Stimulated activated CD8-positive, alpha-beta memory T cell treated with anti-CD3 and anti-CD28 coated beads, Interleukin-4, amount 100 ng/mL, for 24 hours (primary cell): Measurements from ENCODE around the gene CABLES2.

Experiments used
- DNase-seq: peaks from one replicate; pipeline ENCODE4 v3.0.0-alpha.2; 2020; ENCODE audit warnings: low read depth

The CABLES2 gene

DNA sequence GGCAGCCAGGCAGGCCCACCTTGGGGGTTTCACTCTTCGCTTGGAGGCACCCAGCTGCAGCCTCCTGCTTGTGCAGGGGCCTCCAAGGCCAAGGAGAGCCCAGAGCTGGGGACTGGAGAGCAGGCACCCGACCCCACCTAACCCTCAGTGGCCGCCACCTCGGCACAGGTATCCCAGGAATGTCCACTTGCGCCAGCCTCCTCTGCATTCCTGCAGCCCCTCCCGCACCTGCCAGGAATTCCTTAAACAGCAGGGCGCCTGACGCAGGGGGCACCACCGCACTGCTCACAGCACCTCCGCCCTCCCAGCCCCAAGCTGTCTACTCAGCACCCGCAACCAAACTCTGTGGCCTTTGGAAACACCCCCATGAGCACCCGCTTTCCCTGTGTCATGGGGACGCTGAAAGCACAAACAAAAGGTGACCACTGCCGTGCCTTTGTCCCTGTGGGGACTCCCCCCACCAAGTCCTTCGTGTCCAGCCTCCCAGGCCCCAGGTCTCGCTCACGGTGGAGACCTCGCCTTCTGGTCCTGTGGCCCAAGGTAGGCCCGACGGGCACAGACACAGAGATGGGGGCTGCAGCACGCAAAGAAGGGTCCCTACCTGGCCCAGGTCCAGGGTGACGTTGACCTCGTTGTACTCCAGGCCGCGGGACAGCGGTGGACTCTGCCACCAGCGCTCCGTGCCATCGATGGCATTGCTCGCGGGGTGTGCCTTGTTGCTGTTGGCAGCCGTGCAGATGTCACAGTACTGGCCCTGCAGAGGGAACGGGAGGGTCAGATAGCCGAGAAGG is 45.1 kb downstream of the CABLES2 start:
- no peak for DNase-seq

DNA sequence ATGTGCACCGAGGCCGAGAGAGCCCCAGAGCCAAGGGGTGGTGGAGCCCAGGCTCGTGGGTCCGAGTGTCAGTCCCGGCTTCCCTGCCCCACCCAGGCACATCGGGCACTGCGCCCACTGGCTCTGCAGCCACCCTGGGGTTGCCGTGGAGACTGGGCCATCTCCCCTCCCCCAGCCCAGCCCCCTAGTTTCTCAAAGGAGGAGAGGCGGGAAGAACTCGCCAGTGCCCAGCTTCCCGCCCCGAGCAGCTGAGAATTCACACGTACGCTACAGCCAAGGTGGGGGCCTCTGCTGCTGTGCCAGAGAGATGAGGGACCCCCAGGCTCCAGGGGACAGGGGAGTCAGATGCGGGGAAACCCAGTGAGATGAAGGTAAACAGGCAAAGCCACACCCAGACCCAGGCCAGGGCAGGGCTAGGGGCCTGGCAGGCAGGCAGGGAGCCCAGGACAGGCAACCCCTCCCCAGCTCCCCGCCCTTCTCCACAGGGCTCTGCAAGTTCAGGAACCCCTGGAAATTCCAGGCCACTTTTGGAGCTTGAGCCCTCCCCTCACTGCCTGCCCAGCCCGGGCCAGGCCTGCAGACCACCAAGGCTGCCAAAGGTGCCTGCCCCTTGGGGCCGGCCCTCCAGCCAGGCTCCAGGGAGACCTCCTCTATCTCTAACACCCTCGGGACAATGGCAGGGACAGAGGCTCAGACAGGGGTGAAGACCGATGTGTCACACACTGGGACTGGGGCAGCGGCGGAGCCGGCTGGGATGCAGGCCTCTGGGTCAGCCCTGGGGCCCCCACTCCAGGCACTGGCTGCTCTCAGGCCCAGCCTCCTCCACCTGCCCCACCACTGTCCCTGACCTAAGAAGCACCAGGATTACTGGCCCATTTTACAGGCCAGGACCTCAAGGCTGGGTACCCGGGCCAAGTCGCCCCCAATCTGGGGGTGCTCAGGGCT is 46.0 kb downstream of the CABLES2 start:
- no peak for DNase-seq

DNA sequence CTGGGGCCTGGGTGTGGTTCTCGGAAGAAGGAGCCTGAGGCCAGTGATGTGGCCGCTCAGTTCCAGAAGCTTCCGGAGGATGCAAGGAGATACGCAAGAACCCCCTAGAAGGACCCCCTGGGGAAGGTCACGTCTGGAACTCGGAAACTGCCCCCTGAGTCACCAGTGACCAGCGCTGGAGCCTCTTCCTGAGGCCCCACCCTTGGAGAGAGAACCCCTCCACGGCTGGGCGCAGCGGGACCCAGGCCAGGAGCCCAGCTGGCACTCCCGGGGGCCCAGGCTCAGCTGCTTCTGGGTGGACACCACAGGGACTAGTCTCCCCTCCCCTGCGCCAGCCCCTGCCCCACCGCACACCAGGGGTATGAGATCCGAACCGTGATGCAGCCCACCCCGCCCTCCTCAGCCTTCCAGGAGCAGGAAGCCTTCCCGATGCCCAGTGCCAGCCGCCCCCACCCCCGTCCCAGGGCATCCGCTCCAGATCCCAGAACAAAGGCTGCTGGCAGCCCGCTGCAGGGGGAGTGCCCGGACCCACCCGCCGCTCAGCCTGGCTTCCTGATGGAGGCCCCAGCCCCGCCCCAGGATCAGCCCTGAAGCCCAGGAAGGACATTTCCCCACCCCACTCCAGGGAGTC is 47.5 kb downstream of the CABLES2 start:
- DNase-seq = no peak

DNA sequence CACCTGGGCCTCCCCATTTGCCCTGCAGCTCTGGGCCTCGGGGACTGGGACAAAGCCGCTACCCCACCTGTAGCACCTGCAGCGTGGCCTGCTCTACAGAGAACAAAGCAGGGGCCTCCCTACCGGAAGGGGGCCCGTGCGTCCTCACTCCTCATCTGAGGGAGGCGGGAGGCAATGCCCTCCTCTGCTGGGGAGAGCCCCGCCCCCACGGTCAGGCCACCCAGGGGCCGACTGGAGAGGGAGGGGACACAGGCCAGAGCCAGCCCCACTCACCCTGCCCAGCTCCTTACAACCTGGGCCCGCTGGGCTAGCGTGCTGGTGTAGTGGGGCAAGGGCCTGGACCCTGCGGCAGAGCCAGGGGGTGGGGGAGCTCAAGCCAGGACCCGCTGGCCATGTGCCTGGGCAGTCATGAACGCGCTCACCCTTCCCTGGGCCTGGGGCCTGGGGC is 48.0 kb downstream of the CABLES2 start:
- DNase-seq = no peak

DNA sequence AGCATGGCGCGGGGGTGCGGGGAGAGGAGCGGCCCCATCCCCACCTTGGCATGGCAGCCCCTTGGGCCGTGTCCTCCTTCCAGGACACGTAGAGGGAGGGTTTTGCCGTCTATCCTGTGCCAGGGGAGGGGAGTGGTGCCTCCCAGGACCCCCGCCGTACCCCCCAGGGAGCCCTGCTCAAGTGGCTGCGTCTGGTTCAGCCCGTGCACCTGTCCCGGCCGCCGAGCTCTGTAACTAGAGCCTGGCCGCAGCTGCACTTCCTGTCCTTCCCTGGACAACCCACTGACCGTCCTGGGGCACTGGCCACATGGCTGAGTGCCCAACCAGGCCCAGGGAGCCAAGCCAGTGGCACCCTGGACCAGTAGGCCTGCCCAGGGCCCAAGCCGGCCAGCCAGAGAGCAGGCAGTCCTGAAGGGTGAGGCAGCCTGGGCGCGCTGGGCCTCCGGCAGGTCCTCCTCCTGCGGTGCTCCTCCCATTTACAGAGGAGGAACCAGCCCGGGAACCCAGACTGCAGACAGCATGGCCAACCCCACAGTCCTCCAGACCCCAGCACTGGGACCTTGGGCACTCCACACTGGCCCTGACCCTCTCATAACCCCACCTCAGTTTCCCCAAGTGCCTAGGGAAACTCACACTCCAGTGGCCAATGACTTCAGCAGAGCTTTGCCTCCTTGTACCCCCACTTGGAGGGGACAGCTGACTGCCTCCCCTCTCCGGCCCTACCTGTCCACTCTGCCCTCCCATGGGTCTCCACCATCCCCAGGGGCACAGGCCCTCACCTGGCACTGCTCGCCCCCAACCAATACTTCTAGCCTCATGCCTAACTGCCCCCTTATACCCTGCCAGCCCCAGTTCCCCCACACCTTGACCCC is 48.7 kb downstream of the CABLES2 start:
- DNase-seq = no peak

DNA sequence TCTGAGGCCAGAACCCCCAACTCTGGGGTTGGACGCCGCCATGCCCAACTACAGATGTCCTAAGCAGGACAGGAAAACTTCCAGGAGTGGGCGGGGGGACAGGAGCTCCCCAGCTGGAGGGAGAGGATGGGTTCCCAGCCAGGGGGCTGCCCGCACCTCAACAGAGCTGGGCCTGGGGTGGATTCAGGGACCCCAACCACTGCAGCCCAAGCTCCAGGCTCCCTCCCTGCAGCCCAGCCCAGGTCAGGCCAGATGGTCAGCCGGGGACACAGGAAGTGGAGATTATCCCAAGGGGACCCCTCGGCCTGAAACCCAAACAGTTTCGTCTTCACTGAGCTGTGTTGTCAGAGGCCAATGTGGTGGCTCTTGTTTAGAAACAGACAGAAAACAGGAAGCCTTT is 49.4 kb downstream of the CABLES2 start:
- DNase-seq = no peak

DNA sequence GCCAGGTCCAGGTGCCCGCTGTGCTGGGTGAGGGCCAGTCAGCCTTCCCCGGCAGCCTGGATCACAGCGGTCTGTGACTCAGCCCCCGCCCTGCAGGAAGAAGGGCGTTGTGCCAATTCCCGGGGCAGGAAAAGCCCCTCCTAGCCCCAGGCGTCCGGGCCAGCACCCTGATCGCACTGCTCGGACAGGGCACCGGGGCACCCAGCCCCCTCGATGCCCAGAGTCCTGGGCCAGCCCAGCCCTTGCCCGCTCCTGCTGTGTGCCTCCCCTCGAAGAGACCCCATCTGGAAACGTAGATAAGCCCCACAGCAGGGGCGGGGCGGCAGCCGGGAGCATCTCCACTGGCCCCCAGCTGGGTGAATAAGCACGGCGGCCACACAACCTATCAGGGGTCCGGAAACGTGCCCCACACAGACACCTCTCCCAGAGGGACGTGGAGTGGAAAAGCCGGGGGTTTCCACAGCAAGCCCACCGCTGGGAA is 49.9 kb downstream of the CABLES2 start:
- no peak for DNase-seq

DNA sequence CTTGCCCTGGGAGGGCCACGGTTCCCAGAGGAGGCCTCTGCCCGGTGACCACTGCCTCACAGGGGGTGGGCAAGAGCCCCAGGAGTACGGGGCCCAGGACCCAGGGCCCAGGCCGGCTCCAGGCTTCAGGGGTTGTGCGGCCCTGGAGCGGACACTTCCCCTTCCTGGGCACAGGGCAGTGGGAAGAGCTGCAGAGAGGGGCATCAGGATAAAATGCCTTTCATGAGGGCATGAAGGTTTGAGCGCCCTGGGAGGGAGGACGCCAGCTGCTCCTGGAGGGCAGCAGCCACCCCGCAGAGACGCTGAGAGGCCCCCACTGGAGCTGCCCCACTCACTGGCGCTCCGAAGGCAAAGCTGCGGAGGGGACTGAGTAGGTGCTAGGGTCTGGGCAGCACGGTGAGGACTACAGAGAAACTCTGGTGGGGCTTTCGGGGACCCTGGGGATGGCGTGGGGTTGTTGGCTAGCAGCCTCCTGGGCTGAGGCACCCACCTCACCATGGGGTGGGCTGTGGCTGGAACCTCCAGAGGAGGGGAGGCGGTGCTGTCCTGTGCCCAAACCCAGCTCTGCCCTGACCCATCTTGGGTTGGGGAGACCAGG is 50.4 kb downstream of the CABLES2 start:
- DNase-seq = no peak

DNA sequence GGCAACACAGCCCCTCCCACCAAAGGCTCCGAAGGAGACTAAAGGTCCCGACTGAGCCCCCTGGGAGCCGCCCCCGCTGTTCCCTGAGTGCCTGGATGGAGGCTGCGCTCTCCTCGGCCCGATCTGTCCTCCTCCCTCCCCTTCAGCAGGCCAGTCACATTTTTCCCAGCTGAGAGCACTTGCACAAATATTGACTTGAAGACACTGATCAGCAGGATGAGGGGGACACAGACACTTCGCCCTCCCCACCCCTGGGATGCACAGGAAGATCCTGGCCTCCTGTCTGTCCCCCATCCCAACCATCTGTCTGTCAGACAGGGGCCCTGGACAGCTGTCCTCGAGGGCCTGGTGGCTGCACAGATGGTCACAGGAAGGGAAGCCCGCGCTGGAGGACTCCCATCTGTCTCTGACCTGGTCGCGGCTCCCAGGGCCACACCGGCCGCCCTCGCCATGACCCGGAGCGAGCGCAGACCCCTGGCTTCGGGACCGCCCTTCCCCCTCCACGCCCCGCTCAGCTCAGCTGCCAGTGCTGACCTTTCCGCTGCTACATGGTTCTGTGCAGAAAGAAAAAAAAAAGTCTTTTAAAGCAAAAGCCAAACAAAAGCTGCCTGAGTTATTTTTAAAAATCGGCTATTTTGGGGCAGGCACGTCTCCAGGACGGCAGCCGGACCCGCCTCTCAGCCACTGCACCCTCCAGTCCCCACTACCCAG is 51.1 kb downstream of the CABLES2 start:
- DNase-seq = no peak

DNA sequence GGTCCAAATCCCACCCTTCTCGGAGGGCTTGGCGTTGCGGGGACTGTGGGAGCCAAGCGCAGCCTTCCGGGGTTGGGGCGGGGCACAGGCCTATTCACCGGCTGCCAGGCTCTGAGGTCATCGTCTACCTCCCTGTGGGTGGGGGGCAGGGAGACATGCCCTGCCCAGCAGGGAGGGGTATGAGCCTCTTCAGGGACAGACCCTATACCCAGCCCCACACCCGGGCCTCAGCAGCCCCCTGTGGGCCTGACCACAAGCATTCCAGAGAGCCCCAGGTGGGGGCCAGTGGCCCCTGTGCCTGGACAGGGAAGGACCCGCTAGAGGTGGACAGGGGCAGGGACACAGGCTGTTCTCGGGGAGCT is 51.6 kb downstream of the CABLES2 start:
- DNase-seq = no peak

DNA sequence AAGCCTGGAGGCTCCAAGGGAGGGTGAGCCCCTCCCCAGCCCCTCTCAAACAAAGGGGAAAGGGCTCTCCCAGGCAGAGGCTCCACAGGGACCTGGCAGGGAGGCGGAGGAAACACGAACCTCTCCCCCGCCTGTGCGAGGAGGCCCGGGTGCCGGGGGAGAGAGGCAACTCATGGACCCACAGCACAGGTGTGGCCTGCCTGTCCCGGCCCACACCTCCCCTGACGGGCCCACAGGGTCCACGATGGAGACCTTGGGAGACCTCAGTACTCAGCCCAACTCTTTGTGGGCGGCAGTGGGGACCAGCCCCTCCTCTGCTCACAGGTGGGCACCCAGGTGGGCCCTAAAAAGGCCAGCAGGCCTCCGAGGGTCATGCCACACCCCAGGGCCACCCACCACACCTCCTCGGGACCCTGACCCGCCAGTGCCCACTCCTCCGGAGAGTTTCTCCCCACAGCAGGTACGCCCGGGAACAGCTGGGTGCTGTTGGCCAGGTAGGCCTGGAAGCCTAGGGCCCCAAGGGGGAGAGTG is 52.2 kb downstream of the CABLES2 start:
- no peak for DNase-seq

DNA sequence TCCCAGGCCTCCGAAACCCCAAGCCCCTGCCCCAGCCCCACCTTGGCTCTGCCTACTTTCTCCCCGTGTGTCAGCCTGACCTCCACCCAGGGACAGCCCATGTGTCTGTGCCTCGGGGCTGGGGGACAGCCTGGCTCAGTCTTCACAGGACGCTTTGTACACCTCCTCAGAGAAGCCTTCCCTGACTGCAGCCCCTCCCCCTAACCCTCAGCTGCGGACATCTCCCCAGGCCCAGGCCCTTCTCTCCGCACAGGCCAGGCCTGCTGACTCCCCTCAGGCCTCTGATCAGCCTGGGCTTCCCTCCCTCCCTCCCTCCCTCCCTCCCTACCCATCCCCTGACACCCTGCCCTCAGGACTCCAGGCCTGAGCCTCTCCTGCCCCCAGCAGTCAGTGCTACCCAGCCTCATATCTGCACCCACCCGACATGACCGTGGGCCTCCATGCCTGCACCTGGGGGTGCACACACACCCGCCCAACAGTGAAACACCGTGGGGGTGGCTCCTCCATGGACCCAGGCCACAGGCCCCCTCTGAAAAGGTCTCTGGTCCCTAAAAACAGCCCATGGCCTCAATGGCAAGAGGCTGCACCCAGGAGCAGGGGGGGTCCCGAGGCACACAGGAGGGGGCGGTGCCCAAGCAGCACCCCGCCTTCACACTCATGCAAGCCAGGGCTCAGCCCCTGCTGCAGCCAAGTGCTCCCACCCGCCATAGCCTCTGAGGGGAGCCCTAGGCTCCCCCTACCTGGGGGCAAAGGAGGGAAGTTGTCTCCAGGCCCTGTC is 52.9 kb downstream of the CABLES2 start:
- no peak for DNase-seq

DNA sequence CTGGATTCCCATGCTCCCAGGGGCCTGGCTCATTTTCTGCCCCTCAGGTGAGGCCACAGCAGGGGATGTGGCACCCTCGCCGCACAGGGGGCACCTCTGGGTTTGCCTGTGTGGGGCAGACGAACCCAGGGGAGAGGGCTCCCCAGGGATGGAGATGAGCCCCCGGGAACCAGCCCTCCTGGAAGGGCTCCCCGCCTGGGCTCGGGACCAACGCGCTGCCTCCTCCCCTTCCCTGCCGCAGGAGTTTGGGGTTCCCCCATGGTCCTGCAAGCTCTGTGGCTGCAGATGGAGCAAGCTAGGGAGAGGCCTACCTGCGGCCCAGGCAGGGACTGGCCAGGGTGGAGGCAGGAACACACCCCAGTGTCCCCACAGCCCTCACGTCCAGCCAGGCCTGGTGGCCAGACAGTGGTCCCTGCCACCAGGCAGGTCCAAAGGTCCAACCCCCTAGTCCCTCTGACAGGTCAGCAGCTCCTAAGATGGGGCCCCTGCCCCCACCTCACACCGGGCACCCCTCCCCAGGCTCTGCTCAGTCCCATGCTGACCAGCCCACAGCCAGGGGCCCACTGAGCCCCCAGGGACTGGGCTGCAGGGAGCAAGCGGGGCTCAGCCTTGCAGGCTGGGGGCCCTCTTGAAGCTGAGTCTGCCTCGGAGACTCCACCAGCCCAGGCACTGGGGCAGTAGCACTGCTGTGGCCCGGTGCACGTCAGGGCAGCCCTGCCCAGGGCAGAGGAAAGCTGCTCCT is 53.6 kb downstream of the CABLES2 start:
- DNase-seq = no peak

DNA sequence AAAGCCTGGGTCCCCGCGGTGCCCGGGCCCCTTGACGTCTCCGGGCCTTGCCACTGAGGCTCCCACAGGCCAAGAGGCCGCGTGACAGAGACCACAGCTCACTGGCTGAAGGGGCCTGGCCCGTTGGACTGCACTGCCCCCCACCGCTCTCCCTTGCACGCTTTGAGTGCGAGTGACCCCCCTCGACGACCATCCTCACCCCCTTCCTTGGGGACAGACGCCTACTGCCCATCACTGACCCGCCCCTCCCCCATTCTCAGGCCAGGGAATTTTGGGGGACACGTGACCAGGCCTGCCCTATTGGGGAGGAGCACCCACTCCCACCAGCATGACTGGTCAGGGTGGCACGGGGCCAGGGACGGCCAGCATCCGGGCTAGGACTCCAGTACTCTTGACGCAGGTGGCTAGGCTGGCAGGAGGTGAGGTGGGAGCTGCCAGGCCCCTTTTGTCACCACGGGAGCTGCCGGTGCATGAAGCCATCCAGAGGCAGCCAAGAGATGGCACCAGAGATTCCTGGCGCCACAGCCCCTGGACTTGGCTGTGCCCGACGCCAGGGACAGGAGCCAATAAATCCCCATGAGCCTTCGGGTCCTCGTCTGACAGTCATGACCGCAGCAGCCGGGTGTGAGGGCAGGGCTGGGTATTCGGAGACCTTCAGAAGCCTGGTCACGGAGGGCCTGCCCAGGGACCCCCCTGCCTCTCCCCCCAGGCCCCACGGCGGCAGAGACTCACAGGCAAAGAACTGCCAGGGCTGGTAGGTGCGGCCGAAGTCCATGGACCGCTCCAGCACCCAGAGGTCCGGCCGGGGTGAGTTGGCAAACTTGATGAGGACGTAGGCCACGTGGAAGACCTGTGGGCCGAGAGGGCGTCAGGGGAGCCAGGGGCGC is 54.4 kb downstream of the CABLES2 start:
- DNase-seq = no peak

DNA sequence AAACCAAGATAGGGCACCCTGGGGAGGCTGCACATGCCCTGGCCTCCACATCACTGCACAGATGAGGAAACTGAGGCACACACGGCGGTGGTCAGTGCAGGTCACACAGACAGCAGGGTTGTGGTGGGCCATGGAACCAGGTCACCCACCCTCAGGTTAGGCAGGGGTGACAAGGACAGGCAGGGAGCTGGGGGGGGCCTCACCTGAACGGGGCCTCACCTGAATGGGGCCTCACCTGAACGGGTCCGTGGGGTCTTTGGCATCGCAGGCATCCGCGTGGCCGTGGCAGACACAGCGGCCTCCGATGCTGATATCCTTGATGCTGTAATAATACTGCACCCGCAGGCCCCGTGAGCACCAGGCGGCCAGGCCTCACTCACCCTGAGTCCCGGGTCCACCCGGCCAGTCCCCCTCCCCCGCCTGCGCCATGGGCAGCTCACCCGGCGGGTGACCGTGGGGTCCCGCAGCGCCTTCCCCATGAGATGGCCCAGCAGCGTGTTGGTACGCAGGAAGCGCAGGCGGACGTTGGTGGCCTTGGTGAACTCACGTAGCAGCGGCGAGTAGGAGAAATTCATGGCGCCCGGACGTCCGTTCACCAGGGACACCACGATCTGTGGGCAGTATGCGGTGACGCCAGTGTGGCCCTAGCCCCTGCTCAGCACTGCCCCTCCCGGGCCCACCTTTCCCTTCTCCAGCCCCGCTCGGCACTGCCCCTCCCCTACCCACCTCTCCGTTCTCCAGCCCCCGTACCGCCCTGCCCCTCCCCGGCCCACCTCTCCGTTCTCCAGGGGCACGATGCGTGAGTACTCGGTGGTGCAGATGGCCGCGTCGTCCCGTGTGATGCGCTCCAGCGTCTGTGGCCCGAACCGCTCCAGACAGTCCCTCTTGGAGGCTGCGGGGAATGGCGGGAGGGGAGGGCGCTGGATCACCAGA is 55.4 kb downstream of the CABLES2 start:
- no peak for DNase-seq

DNA sequence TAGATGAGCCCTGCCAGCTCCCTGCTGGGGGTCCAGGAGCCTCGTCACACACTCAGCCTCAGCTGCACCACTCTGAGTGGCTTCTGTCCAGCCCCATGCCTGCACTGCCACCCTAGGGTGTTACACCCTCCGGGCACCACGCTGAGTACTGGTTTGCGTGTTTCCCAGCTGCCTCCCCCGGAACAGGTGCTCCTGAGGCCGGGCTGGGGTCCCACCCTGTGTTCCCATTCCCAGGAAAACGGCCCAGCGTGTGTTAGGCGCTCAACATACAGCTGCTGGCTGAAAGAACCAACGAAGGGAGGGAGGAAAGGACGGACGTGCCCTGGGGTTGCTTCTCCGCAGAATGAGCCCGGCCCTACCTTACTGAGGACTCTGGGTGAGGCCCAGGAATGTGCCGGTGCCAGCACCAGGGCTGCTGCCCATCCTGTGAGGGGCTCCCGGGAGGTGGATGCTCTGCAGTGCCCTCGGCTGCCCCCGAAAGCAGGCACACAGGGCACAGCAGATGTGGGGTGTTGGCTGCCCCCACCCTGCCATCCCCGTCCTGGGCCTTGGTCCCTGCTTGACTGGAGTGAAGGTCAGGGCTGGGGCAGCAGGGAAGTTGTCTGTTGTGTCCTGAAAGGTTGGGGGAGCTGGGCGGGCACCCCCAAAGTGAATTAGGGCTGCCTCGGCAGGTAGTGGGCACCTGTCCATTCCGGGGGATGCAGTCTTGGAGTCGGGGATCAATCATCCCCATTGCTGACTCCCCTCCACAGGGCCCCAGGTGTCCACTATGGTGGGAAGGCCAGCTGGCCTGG is 56.3 kb downstream of the CABLES2 start:
- no peak for DNase-seq
